CD4-positive, alpha-beta memory T cell (primary cell): ENCODE measurements around the gene C17orf100. TPM values are rescaled to one million over a fixed set of nuclear protein-coding genes. Genes with fewer than 3 reads are reported as not detected.
A peak's percentile ranks its signal among the peaks of the same experiment; 100 is the strongest.
"Not testable (repeated sequence)": the region's sequence is repeated elsewhere in the genome, so short reads cannot be mapped to it uniquely, and the experiment has no call there.

Source experiments
- CTCF ChIA-PET: fragments of 350-600 bp; sonication (Branson Sonifier 250); formaldehyde crosslinking; loops from one replicate; lab custom pipeline; 2021; ENCODE audit warnings: inconsistent platforms; ENCODE audit not compliant: partially characterized antibody; lab: Charles Lee
- POLR2A ChIA-PET: fragments of 350-600 bp; sonication (Branson Sonifier 250); formaldehyde crosslinking; loops from one replicate; lab custom pipeline; 2021; ENCODE audit not compliant: partially characterized antibody; lab: Charles Lee
- DNase-seq, 5 donors: peaks; one replicate each; pipeline versions ENCODE4 v3.0.0 to v3.0.0-alpha.2; 2020 to 2022; ENCODE audit warnings: mixed read lengths in 1 of 5
- H3K27ac ChIP-seq: one replicate; pipeline ENCODE4 v1.7.0; 2013; ENCODE audit warnings: low read depth, low read length
- H3K27me3 ChIP-seq: 2 replicates; pipeline ENCODE4 v1.7.0; 2013; ENCODE audit warnings: mild to moderate bottlenecking, low read length, moderate library complexity; ENCODE audit not compliant: insufficient read depth
- H3K36me3 ChIP-seq: 2 replicates; pipeline ENCODE4 v1.7.0; 2013; ENCODE audit warnings: mild to moderate bottlenecking, low read length, moderate library complexity; ENCODE audit not compliant: insufficient read depth
- H3K4me1 ChIP-seq: 2 replicates; pipeline ENCODE4 v1.7.0; 2013; ENCODE audit warnings: mild to moderate bottlenecking, low read length, moderate library complexity; ENCODE audit not compliant: insufficient read depth
- H3K4me3 ChIP-seq, 2 donors: one replicate each; pipeline ENCODE4 v1.7.0; 2013; ENCODE audit warnings: low read length in 2 of 2, mild to moderate bottlenecking in 1 of 2
- H3K9me3 ChIP-seq, 2 donors: one replicate each; pipeline ENCODE4 v1.7.0; 2013; ENCODE audit warnings: low read length in 2 of 2, control low read depth in 1 of 2; ENCODE audit not compliant: control insufficient read depth in 1 of 2
- H3K27ac Mint-ChIP-seq, 7 donors: one replicate each; pipeline ENCODE4 v1.8.0; 2020 to 2021; ENCODE audit warnings: mixed read lengths in 7 of 7, mild to moderate bottlenecking in 6 of 7, inconsistent platforms in 3 of 7, moderate library complexity in 3 of 7
- H3K27me3 Mint-ChIP-seq, 2 donors: one replicate each; pipeline ENCODE4 v1.8.0; 2020 to 2021; ENCODE audit warnings: mixed read lengths in 2 of 2
- H3K36me3 Mint-ChIP-seq, 2 donors: one replicate each; pipeline ENCODE4 v1.8.0; 2020 to 2021; ENCODE audit warnings: mixed read lengths in 2 of 2, inconsistent platforms in 1 of 2, mild to moderate bottlenecking in 1 of 2
- H3K4me1 Mint-ChIP-seq, 4 donors: one replicate each; pipeline ENCODE4 v1.8.0; 2020 to 2021; ENCODE audit warnings: mixed read lengths in 4 of 4, mild to moderate bottlenecking in 1 of 4
- H3K4me3 Mint-ChIP-seq, 8 donors: one replicate each; pipeline ENCODE4 v1.8.0; 2020 to 2021; ENCODE audit warnings: mixed read lengths in 8 of 8, mild to moderate bottlenecking in 7 of 8, moderate library complexity in 6 of 8, inconsistent platforms in 3 of 8
- H3K9me3 Mint-ChIP-seq, 8 donors: one replicate each; pipeline ENCODE4 v1.8.0; 2020 to 2021; ENCODE audit warnings: mixed read lengths in 8 of 8, mild to moderate bottlenecking in 5 of 8, inconsistent platforms in 3 of 8, moderate library complexity in 1 of 8
- intact Hi-C: fragments of 100-400 bp; cut with micrococcal nuclease; formaldehyde crosslinking; loops from one replicate; pipeline ENCODE4 v1.15.1; 2023
- polyA plus RNA-seq, 2 donors: library from polyadenylated mRNA; unstranded; fragments of 300-500 nt; fragmentation: Illumina TruSeq; gene quantifications; one replicate each; pipeline ENCODE4 v1.2.3, GENCODE V29; 2021
- total RNA-seq, 2 experiments: library from RNA; stranded (reverse); gene quantifications; one replicate each; pipeline ENCODE4 v1.2.3, GENCODE V29; 2021

Gene C17orf100
- total and polyA plus RNA-seq, 4 experiments from 2014 or later, result 4.0 to 4.7 (median 4.3) TPM

DNA sequence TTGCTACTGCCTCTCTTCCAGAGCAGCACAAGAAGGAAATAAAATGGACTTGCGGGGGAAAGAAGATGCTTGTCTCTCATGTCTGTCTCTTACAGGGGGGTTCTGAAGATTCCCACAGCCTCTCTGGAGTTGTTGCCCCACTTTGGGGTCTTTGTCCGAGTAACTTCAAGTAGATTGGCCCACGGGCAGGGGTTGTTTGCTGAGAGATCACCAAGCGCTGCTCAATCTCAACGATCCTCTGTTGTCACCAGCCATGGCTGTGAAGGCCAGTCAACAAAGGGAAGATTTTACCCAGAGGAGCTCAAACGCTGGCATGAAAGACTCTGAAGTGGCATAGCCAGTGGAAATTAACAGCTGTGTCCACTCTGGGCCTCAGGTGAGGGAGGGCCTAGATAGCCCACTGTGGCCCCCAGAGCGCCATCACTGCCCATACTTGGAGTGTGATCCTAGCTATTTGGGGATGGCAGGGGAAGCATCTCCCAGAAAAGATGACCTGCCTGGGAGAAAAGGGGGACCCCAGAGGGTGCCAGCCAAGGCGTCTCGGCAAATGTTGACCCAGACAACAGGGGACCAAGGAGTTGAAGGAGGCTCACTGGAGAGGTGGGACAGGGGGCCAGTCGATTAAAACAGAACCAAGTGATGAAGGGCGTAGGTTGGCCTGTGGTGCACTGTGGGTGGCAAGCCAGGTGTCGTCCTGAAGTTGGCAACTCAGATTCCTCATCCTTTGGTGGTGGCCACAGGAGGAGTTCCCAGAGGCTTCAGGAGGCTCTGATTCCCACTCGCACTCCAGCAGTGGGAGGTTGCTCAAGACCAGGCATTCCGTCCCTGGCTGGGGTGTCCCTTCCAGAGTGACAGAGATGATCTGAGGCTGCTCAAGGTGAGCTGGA is 33.6 kb downstream of the C17orf100 start:
- Histone ChIP-seq H3K36me3 (no peaks in the 10 kb centered on the region), H3K4me1 (no peaks in the 10 kb centered on the region), H3K9me3 (no peaks in the 10 kb centered on the region), H3K27ac (no peak overlapping the region), H3K4me3 (no peak overlapping the region), H3K27me3 (no peaks in the 10 kb centered on the region)
- no peak overlapping the region for H3K27ac Mint-ChIP-seq
- no peaks in the 10 kb centered on the region for H3K9me3 Mint-ChIP-seq
- intact Hi-C loops, result no loop called here
- ChIA-PET CTCF (interaction anchor here (0.9 kb wide), 1 partner anchor 158 kb away, joined by 3 read pairs; no protein-coding TSS in a partner anchor), POLR2A (no interaction called here)
- peaks cover 19 to 22% of the 10 kb centered on the region in 2 donors for H3K27me3 Mint-ChIP-seq
- H3K36me3 Mint-ChIP-seq, result peaks cover 0 to 10% of the 10 kb centered on the region in 2 donors
- no peaks in the 10 kb centered on the region for H3K4me1 Mint-ChIP-seq
- no peak overlapping the region for H3K4me3 Mint-ChIP-seq
- DNase-seq, result no peak

DNA sequence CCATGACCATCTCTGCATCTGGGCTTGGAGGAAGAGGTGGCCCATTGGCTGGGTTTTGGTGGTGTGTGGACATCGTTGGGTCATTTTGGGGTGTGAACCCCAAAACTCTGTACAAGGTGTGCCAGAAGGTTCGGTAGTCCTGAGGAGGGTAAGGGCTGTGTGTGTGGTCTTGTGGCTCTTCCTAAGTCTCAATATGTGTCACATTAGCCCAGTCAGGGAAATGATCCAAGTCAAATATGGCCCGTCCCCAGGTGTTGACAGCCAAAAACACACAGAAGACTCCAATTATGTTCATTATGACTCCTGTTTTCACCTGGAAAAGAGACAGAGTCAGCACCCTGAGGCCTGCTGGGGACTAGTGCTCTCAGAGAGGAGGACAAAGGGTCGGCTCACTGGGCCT is 34.5 kb downstream of the C17orf100 start:
- POLR2A ChIA-PET, result no interaction called here
- H3K9me3 ChIP-seq, result no peaks in the 10 kb centered on the region
- H3K9me3 Mint-ChIP-seq, result no peaks in the 10 kb centered on the region

DNA sequence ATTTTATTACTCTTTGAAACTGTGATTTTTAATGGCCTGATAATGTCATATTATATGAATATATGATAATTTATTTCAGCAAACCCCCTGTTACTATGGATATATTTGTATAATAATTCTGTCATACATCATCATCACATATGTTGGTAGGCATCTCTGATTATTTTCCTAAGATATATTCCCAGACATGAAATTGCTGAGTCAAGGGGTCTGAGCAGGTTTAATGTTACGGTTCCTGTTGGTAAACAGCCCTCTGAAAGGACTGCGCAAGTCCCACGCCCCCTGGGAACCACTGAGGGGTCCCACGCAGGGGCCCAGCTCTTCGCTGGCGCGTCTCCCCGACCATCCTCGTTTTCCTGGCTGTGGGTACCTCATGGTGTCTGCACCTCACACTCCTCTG is 37.4 kb downstream of the C17orf100 start:
- Histone ChIP-seq H3K27ac (no peak overlapping the region), H3K4me1 (no peaks in the 10 kb centered on the region), H3K36me3 (no peaks in the 10 kb centered on the region), H3K27me3 (no peaks in the 10 kb centered on the region), H3K4me3 (no peak overlapping the region), H3K9me3 (no peaks in the 10 kb centered on the region)
- ChIA-PET POLR2A (no interaction called here), CTCF (no interaction called here)
- no peak for DNase-seq
- Mint-ChIP-seq H3K36me3 (peaks cover 0 to 3% of the 10 kb centered on the region in 2 donors), H3K9me3 (no peaks in the 10 kb centered on the region), H3K4me3 (no peak overlapping the region), H3K4me1 (no peaks in the 10 kb centered on the region), H3K27ac (no peak overlapping the region), H3K27me3 (peaks cover 18 to 39% of the 10 kb centered on the region in 2 donors)
- intact Hi-C loops, result no loop called here

More for the DNA sequence above, 34.5 kb downstream of the C17orf100 start:
- Histone ChIP-seq H3K27me3 (no peaks in the 10 kb centered on the region), H3K27ac (no peak overlapping the region), H3K4me1 (no peaks in the 10 kb centered on the region), H3K36me3 (no peaks in the 10 kb centered on the region), H3K4me3 (no peak overlapping the region)
- Mint-ChIP-seq H3K4me1 (no peaks in the 10 kb centered on the region), H3K36me3 (peaks cover 0 to 10% of the 10 kb centered on the region in 2 donors), H3K27me3 (peaks cover 20 to 26% of the 10 kb centered on the region in 2 donors), H3K4me3 (no peak overlapping the region), H3K27ac (no peak overlapping the region)
- intact Hi-C loops, result no loop called here
- CTCF ChIA-PET, result no interaction called here
- no peak for DNase-seq

DNA sequence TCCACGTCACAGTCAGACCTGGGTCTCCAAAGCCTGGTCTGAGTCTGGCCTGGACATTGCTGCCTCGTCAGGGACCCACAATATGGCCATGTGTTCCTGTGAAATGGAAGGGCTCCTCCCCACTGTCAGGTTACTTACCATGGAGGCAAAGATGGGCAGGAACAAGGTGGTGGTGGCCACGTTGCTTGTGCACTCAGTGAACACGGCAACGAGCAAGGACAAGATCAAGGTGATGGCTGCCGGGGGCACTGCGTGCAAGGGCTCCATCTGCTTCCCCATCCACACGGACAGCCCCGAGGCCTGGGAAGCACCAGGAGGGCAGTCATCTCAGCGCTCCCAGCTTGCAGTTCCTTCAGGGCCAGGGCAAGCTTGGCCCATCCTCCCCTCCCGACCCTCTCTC is 39.1 kb downstream of the C17orf100 start:
- CTCF ChIA-PET, result no interaction called here
- POLR2A ChIA-PET, result no interaction called here
- Histone ChIP-seq H3K9me3 (no peaks in the 10 kb centered on the region), H3K4me3 (no peak overlapping the region), H3K27ac (no peak overlapping the region), H3K4me1 (no peaks in the 10 kb centered on the region), H3K27me3 (no peaks in the 10 kb centered on the region), H3K36me3 (no peaks in the 10 kb centered on the region)
- Mint-ChIP-seq H3K4me3 (no peak overlapping the region), H3K27me3 (peaks cover 10 to 44% of the 10 kb centered on the region in 2 donors), H3K4me1 (no peaks in the 10 kb centered on the region), H3K27ac (no peak overlapping the region), H3K9me3 (no peaks in the 10 kb centered on the region), H3K36me3 (no peaks in the 10 kb centered on the region)
- intact Hi-C loops, result no loop called here
- DNase-seq, result no peak

DNA sequence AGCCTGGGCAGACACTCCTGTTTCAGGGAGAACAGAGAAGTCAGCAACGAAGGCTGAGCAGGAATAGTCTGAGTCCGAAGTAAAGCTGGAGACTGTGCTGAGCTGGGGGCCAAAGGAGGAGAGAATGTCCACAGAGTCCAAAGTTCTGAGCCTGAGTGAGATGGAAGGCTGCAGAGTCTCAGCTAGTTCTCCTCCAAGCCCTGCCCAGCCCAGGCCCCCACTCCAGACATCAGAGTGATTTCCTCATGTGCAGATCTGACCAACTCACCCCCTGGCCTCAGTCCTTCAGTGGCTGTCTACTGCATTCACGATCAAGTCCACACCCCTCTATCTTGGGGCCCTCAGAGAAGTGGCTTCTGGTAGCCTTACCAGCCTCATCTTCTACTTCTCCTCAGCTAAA is 40.0 kb downstream of the C17orf100 start:
- Mint-ChIP-seq H3K9me3 (no peaks in the 10 kb centered on the region), H3K4me1 (no peaks in the 10 kb centered on the region), H3K36me3 (no peaks in the 10 kb centered on the region), H3K4me3 (no peak overlapping the region), H3K27ac (no peak overlapping the region), H3K27me3 (peaks cover 10 to 40% of the 10 kb centered on the region in 2 donors)
- Histone ChIP-seq H3K27me3 (no peaks in the 10 kb centered on the region), H3K9me3 (no peaks in the 10 kb centered on the region), H3K4me1 (no peaks in the 10 kb centered on the region), H3K27ac (no peak overlapping the region), H3K36me3 (no peaks in the 10 kb centered on the region), H3K4me3 (no peak overlapping the region)
- intact Hi-C loops, result no loop called here
- POLR2A ChIA-PET, result no interaction called here
- no peak for DNase-seq
- CTCF ChIA-PET, result no interaction called here

DNA sequence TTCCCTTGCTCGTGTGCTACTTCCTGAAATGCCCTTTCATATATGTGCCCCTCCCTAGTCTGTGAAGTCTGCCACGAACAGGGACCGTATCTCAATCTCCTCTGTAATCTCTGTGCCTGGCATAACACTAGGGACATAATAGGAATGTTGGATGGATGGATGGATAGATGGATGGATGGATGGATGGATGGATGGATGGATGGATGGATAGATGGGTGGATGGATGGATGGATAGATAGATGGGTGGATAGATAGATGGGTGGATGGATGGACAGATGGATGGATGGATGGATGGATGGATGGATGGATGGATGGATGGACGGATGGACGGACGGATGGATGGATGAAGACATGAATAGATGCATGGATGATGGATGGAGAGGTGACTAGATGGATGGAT is 40.4 kb downstream of the C17orf100 start:
- H3K4me3 Mint-ChIP-seq, H3K4me1 Mint-ChIP-seq, H3K9me3 Mint-ChIP-seq, H3K27me3 ChIP-seq, H3K36me3 Mint-ChIP-seq, H3K27ac ChIP-seq, H3K36me3 ChIP-seq, CTCF ChIA-PET, POLR2A ChIA-PET, H3K9me3 ChIP-seq, DNase-seq, intact Hi-C loops, H3K4me3 ChIP-seq, H3K4me1 ChIP-seq: not testable (repeated sequence)
- Mint-ChIP-seq H3K27ac (peak overlapping the region in 1 of 7 donors; percentile 8), H3K27me3 (peaks cover 10 to 39% of the 10 kb centered on the region in 2 donors)

DNA sequence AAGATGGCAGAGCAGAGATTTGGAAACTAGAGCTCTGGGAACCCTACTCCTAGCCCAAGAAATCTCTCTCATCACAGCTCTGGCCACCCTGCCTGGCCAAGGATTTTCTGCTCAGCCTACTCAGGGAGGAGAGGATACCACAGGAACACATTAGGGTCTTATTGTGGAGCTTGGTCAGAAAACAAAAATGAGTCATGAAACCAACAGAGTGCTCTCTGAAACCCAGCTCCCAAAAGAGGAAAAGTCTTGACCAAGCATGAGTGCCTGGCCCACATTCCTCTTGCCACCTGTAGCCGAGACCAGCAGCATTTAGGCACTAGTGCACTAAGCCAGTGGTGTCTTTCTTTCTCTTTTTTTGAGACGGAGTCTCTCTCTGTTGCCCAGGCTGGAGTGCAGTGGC is 43.5 kb downstream of the C17orf100 start:
- CTCF ChIA-PET, result no interaction called here
- Histone ChIP-seq H3K27ac (no peak overlapping the region), H3K9me3 (no peaks in the 10 kb centered on the region), H3K27me3 (no peaks in the 10 kb centered on the region), H3K4me1 (no peaks in the 10 kb centered on the region), H3K36me3 (no peaks in the 10 kb centered on the region), H3K4me3 (no peak overlapping the region)
- Mint-ChIP-seq H3K4me1 (no peaks in the 10 kb centered on the region), H3K36me3 (no peaks in the 10 kb centered on the region), H3K4me3 (no peak overlapping the region), H3K27ac (no peak overlapping the region), H3K9me3 (no peaks in the 10 kb centered on the region), H3K27me3 (peaks cover 9 to 30% of the 10 kb centered on the region in 2 donors)
- intact Hi-C loops, result no loop called here
- DNase-seq, result no peak
- POLR2A ChIA-PET, result no interaction called here
